AG20443 (cell line): ENCODE data around the gene EIF4A3.
"Not testable (repeated sequence)": the region's sequence is repeated elsewhere in the genome, so short reads cannot be mapped to it uniquely, and the experiment has no call there.

ENCODE experiments used
- DNase-seq: peaks from one replicate; pipeline ENCODE4 v3.0.0; 2012; ENCODE audit warnings: low spot score, mixed read lengths

EIF4A3 gene

GRCh38 chr17:80100035-80100323, 46.9 kb downstream of the EIF4A3 start:
- no peak for DNase-seq

- DNase-seq: no peak
These were observed 47.5 kb downstream of the EIF4A3 start for GRCh38 chr17:80099291-80100034.

- no peak for DNase-seq
These were observed 48.9 kb downstream of the EIF4A3 start for GRCh38 chr17:80097844-80098691.

GRCh38 chr17:80097127-80097621, 49.8 kb downstream of the EIF4A3 start:
- DNase-seq: no peak

- no peak for DNase-seq
These were observed 50.3 kb downstream of the EIF4A3 start for GRCh38 chr17:80096561-80097021.

- DNase-seq: no peak
These were observed 51.0 kb downstream of the EIF4A3 start for GRCh38 chr17:80095844-80096475.

GRCh38 chr17:80095038-80095843, 51.7 kb downstream of the EIF4A3 start:
- DNase-seq: no peak

- no peak for DNase-seq
These were observed 54.0 kb downstream of the EIF4A3 start for GRCh38 chr17:80092959-80093358.

GRCh38 chr17:80091376-80091775, 55.6 kb downstream of the EIF4A3 start:
- DNase-seq: no peak

- DNase-seq: not testable (repeated sequence)
These were observed 56.8 kb downstream of the EIF4A3 start for GRCh38 chr17:80090164-80090563.

GRCh38 chr17:80089762-80090161, 57.2 kb downstream of the EIF4A3 start:
- no peak for DNase-seq

- no peak for DNase-seq
These were observed 59.3 kb downstream of the EIF4A3 start for GRCh38 chr17:80087346-80088265.

GRCh38 chr17:80086616-80087015, 60.3 kb downstream of the EIF4A3 start:
- DNase-seq: no peak

GRCh38 chr17:80086081-80086480, 60.8 kb downstream of the EIF4A3 start:
- DNase-seq: no peak

- no peak for DNase-seq
These were observed 62.2 kb downstream of the EIF4A3 start for GRCh38 chr17:80084773-80085172.
